A673 (cell line): ENCODE results near the gene KCNJ4.

Source experiments
- EZH2 ChIP-seq: fragments of 200-600 bp; sonication (generic); IDR thresholded peaks from 2 replicates; pipeline ENCODE4 v1.6.1; 2017; ENCODE audit warnings: borderline replicate concordance, low read depth, mild to moderate bottlenecking, mixed read lengths, antibody characterized with exemption, low read length; ENCODE audit not compliant: poor library complexity, severe bottlenecking
- TF ChIP-seq, protein P1 (sequence below): fragments of 300-800, 200-600 bp; sonication (generic); conservative IDR thresholded peaks from 2 replicates; pipeline ENCODE4 v1.5.1; 2017; ENCODE audit warnings: low read depth, mild to moderate bottlenecking, antibody characterized with exemption, low read length, moderate library complexity, mixed read lengths

DNA sequence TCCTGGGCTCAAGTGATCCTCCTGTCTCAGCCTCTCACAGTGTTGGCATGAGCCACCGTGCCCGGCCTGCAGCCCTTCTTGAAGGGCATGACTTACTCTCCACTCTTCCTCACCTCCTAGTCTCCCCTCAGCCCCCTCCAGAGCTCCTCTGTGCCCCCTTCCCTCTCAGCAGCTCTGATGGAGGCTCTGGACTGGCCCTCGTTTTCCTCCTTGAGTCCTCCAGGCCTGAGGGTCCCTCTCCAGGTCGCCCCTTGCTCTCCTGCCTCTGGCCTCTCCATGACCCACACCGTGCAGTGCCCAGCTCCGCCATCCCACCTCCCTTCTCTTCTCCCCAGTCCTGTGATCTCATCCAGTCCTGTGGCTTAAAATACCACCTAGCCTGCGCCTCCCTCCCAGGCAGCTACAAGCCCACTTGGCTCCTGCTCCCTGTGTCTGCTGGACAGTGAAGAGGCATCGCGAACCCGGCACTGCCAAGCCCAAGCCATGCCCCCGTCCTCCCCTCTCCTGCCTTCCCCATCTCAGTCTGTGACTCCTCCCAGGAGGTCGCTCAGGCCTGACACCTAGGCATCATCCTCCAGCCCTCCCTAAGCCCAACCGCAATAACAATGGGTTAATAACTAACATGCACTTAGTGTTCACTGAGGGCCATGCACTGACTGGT lies 11.9 kb downstream of the KCNJ4 start:
- TF ChIP-seq EZH2: no peak
- TF ChIP-seq, protein P1, sequence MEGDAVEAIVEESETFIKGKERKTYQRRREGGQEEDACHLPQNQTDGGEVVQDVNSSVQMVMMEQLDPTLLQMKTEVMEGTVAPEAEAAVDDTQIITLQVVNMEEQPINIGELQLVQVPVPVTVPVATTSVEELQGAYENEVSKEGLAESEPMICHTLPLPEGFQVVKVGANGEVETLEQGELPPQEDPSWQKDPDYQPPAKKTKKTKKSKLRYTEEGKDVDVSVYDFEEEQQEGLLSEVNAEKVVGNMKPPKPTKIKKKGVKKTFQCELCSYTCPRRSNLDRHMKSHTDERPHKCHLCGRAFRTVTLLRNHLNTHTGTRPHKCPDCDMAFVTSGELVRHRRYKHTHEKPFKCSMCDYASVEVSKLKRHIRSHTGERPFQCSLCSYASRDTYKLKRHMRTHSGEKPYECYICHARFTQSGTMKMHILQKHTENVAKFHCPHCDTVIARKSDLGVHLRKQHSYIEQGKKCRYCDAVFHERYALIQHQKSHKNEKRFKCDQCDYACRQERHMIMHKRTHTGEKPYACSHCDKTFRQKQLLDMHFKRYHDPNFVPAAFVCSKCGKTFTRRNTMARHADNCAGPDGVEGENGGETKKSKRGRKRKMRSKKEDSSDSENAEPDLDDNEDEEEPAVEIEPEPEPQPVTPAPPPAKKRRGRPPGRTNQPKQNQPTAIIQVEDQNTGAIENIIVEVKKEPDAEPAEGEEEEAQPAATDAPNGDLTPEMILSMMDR: no peak
